MCF 10A (cell line): ENCODE measurements around the gene CNR2. TPM values are rescaled to one million over a fixed set of nuclear protein-coding genes. Genes with fewer than 3 reads are reported as not detected.
"Not testable (repeated sequence)": the region's sequence is repeated elsewhere in the genome, so short reads cannot be mapped to it uniquely, and the experiment has no call there.

Experiments
- BruUV-seq: library from RNA; stranded (reverse); fragments of 400-500 nt; replicated peaks from 2 replicates; lab custom pipeline; 2021; lab: Mats Ljungman, UMichigan
- CTCF ChIA-PET: fragments of 300-600 bp; sonication (Branson Sonifier 250); formaldehyde crosslinking; extraction: SDS; loops from one replicate; lab custom pipeline; 2021; ENCODE audit warnings: antibody characterized with exemption, inconsistent platforms; lab: Yijun Ruan, JAX
- POLR2A ChIA-PET: fragments of 300-600, 350-650 bp; sonication (Branson Sonifier 250); formaldehyde crosslinking; extraction: SDS; loops from one replicate; lab custom pipeline; 2020; ENCODE audit warnings: antibody characterized with exemption, inconsistent platforms; lab: Yijun Ruan, JAX
- DNase-seq: peaks from one replicate; pipeline ENCODE4 v3.0.0-alpha.2; 2018; ENCODE audit not compliant: unreplicated experiment
- H3K27ac Mint-ChIP-seq: one replicate; pipeline ENCODE4 v1.8.0; 2022; ENCODE audit warnings: mild to moderate bottlenecking, low read depth, mixed read lengths; ENCODE audit not compliant: unreplicated experiment
- H3K27me3 Mint-ChIP-seq: one replicate; pipeline ENCODE4 v1.8.0; 2022; ENCODE audit warnings: mixed read lengths; ENCODE audit not compliant: insufficient read depth, unreplicated experiment
- H3K36me3 Mint-ChIP-seq: one replicate; pipeline ENCODE4 v1.8.0; 2022; ENCODE audit warnings: mild to moderate bottlenecking, moderate library complexity, mixed read lengths; ENCODE audit not compliant: insufficient read depth, unreplicated experiment
- H3K4me1 Mint-ChIP-seq: one replicate; pipeline ENCODE4 v1.8.0; 2022; ENCODE audit warnings: mixed read lengths; ENCODE audit not compliant: insufficient read depth, unreplicated experiment
- H3K4me3 Mint-ChIP-seq: one replicate; pipeline ENCODE4 v1.8.0; 2022; ENCODE audit warnings: mild to moderate bottlenecking, moderate library complexity, mixed read lengths; ENCODE audit not compliant: unreplicated experiment
- H3K9me3 Mint-ChIP-seq: one replicate; pipeline ENCODE4 v1.8.0; 2022; ENCODE audit warnings: mixed read lengths; ENCODE audit not compliant: unreplicated experiment
- intact Hi-C: fragments of 100-400 bp; cut with micrococcal nuclease; formaldehyde crosslinking; loops from 2 replicates; pipeline ENCODE4 v1.14.1; 2022
- total RNA-seq: library from RNA; stranded (reverse); gene quantifications from 2 replicates; pipeline ENCODE4 v1.2.3, GENCODE V29; 2022
- TF ChIP-seq, protein P1 (sequence below): fragments of 200-600 bp; IDR thresholded peaks from one replicate; pipeline ENCODE4 v1.8.0; 2022; ENCODE audit warnings: antibody characterized with exemption, mild to moderate bottlenecking; ENCODE audit not compliant: unreplicated experiment

The CNR2 gene
- total RNA-seq, 1 experiment from 2014 or later = not detected

GRCh38 chr1:23838401-23838866, 74.7 kb downstream of the CNR2 start:
- Mint-ChIP-seq H3K4me3 (peak overlapping the region; percentile 67), H3K27ac (no peak overlapping the region), H3K36me3 (peaks cover under 1% of the 10 kb centered on the region), H3K9me3 (no peaks in the 10 kb centered on the region), H3K27me3 (peaks cover 22% of the 10 kb centered on the region), H3K4me1 (no peaks in the 10 kb centered on the region)
- CTCF ChIA-PET = interaction anchor here (0.5 to 1.2 kb wide), 4 partner anchors 22 to 112 kb away, joined by 3 to 4 read pairs (median 3); no protein-coding TSS in a partner anchor
- POLR2A ChIA-PET = interaction anchor here (0.6 to 1.6 kb wide), 3 partner anchors 11 to 125 kb away, joined by 3 to 5 read pairs (median 4); partner anchors contain the start of gene HMGCL
- no TSS peak for BruUV-seq
- DNase-seq = peak; percentile 61
- intact Hi-C loops = no loop called here
- TF ChIP-seq, protein P1, sequence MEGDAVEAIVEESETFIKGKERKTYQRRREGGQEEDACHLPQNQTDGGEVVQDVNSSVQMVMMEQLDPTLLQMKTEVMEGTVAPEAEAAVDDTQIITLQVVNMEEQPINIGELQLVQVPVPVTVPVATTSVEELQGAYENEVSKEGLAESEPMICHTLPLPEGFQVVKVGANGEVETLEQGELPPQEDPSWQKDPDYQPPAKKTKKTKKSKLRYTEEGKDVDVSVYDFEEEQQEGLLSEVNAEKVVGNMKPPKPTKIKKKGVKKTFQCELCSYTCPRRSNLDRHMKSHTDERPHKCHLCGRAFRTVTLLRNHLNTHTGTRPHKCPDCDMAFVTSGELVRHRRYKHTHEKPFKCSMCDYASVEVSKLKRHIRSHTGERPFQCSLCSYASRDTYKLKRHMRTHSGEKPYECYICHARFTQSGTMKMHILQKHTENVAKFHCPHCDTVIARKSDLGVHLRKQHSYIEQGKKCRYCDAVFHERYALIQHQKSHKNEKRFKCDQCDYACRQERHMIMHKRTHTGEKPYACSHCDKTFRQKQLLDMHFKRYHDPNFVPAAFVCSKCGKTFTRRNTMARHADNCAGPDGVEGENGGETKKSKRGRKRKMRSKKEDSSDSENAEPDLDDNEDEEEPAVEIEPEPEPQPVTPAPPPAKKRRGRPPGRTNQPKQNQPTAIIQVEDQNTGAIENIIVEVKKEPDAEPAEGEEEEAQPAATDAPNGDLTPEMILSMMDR = no peak

DNA sequence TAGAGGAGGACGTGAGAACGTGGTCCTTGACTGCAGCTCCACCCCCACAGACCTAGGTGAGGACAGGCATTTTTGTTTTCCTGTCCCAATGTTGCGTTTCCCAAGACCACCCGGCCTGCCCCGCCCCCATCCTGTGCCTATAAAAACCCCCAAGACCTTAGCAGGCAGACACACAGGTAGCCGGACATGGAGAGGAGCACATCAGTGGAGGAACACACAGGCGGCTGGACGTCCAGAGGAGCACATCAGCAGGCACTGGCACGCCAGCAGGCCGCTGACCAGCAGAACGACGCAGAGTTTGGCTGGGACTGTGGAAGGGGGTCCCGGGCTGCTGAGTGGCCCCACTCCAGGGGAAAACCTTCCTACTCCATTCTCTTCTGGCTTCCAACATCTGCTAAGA, 75.3 kb downstream of the CNR2 start:
- no peaks in the 10 kb centered on the region for H3K9me3 Mint-ChIP-seq
- no peaks in the 10 kb centered on the region for H3K4me1 Mint-ChIP-seq
- H3K4me3 Mint-ChIP-seq = peak overlapping the region; percentile 67
- H3K36me3 Mint-ChIP-seq = peaks cover 4% of the 10 kb centered on the region
- CTCF ChIA-PET = interaction anchor here (0.5 to 1.1 kb wide), 2 partner anchors 32 to 112 kb away, joined by 3 read pairs; no protein-coding TSS in a partner anchor
- BruUV-seq = no TSS peak
- POLR2A ChIA-PET = interaction anchor here (0.6 to 1.6 kb wide), 3 partner anchors 11 to 126 kb away, joined by 3 to 5 read pairs (median 4); partner anchors contain the start of gene HMGCL
- no peak for DNase-seq
- intact Hi-C loops = no loop called here
- H3K27ac Mint-ChIP-seq = no peak overlapping the region
- TF ChIP-seq, protein P1 = no peak
- peaks cover 22% of the 10 kb centered on the region for H3K27me3 Mint-ChIP-seq

- TF ChIP-seq, protein P1 = no peak
- intact Hi-C loops = no loop called here
- Mint-ChIP-seq H3K27ac (no peak overlapping the region), H3K4me1 (no peaks in the 10 kb centered on the region), H3K36me3 (peaks cover 4% of the 10 kb centered on the region), H3K9me3 (no peaks in the 10 kb centered on the region), H3K27me3 (peaks cover 22% of the 10 kb centered on the region), H3K4me3 (no peak overlapping the region)
- ChIA-PET CTCF (no interaction called here), POLR2A (no interaction called here)
- no peak for DNase-seq
- BruUV-seq = no TSS peak
Measured at GRCh38 chr1:23836037-23836436, 77.1 kb downstream of the CNR2 start.

DNA sequence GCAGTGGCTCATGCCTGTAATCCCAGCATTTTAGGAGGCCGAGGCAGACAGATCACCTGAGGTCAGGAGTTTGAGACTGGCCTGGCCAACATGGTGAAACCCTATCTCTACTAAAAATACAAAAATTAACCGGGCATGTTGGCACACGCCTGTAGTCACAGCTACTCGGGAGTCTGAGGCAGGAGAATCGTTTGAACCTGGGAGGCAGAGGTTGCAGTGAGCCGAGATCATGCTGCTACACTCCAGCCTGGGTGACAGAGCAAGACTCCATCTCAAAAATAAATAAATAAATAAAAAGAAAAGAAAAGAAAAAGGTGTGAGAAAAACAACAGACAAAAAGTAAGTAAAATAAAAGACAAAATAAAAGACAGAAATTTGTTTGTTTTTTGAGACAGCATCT, 79.0 kb downstream of the CNR2 start:
- H3K36me3 Mint-ChIP-seq, H3K27ac Mint-ChIP-seq, CTCF ChIA-PET, H3K4me3 Mint-ChIP-seq, BruUV-seq, DNase-seq, H3K4me1 Mint-ChIP-seq, H3K9me3 Mint-ChIP-seq, intact Hi-C loops: not testable (repeated sequence)
- POLR2A ChIA-PET = interaction anchor here (0.6 to 2.5 kb wide), 8 partner anchors 9 to 118 kb away, joined by 3 to 18 read pairs (median 3); partner anchors contain the start of genes HMGCL and PITHD1
- H3K27me3 Mint-ChIP-seq = peaks cover 22% of the 10 kb centered on the region
